HepG2 (cell line): Measurements from ENCODE around the gene AGXT. TPM values are rescaled to one million over a fixed set of nuclear protein-coding genes. Genes with fewer than 3 reads are reported as not detected.
A peak's percentile ranks its signal among the peaks of the same experiment; 100 is the strongest.

Source experiments
- EZH2 ChIP-seq: conservative IDR thresholded peaks from 2 replicates; pipeline ENCODE4 v1.6.1; 2012; ENCODE audit warnings: mild to moderate bottlenecking, low read depth, low read length, moderate library complexity
- GPN1 ChIP-seq: sonication (generic); formaldehyde crosslinking; IDR thresholded peaks from 2 replicates; pipeline ENCODE4 v1.5.1; 2020; ENCODE audit warnings: missing genetic modification reagents, borderline replicate concordance
- JARID2 ChIP-seq: sonication (generic); formaldehyde crosslinking; IDR thresholded peaks from 2 replicates; pipeline ENCODE4 v1.8.1; 2023; ENCODE audit warnings: missing genetic modification reagents, inconsistent platforms; ENCODE audit not compliant: insufficient replicate concordance
- MAF1 ChIP-seq: sonication (generic); formaldehyde crosslinking; IDR thresholded peaks from 2 replicates; pipeline ENCODE4 v1.5.0; 2020; ENCODE audit warnings: missing genetic modification reagents, borderline replicate concordance
- MLLT10 ChIP-seq: sonication (generic); formaldehyde crosslinking; IDR thresholded peaks from 2 replicates; pipeline ENCODE4 v1.4.0; 2020; ENCODE audit warnings: missing genetic modification reagents
- MYNN ChIP-seq: sonication (generic); formaldehyde crosslinking; IDR thresholded peaks from 2 replicates; pipeline ENCODE4 v1.4.0; 2020; ENCODE audit warnings: mild to moderate bottlenecking, low read depth, missing genetic modification reagents
- RAD51 ChIP-seq: fragments of 450-650 bp; IDR thresholded peaks from 2 replicates; pipeline ENCODE4 v1.6.1; 2016; ENCODE audit warnings: borderline replicate concordance
- ZNF12 ChIP-seq: sonication (generic); formaldehyde crosslinking; IDR thresholded peaks from 2 replicates; pipeline ENCODE4 v1.5.0; 2020; ENCODE audit warnings: missing genetic modification reagents
- ZNF260 ChIP-seq: sonication (generic); formaldehyde crosslinking; IDR thresholded peaks from 2 replicates; pipeline ENCODE4 v1.4.0; 2020; ENCODE audit warnings: missing genetic modification reagents, low read depth, mild to moderate bottlenecking, borderline replicate concordance
- ZNF30 ChIP-seq: sonication (generic); formaldehyde crosslinking; IDR thresholded peaks from 2 replicates; pipeline ENCODE4 v1.5.0; 2020; ENCODE audit warnings: mild to moderate bottlenecking, missing genetic modification reagents
- ZNF644 ChIP-seq: IDR thresholded peaks from 2 replicates; pipeline ENCODE4 v1.6.1; 2016; ENCODE audit warnings: low read depth
- ZNF737 ChIP-seq: sonication (generic); formaldehyde crosslinking; IDR thresholded peaks from 2 replicates; pipeline ENCODE4 v1.5.0; 2020; ENCODE audit warnings: missing genetic modification reagents, mild to moderate bottlenecking, borderline replicate concordance
- ZNF766 ChIP-seq: sonication (generic); formaldehyde crosslinking; IDR thresholded peaks from 2 replicates; pipeline ENCODE4 v1.5.0; 2020; ENCODE audit warnings: missing genetic modification reagents, borderline replicate concordance
- polyA plus RNA-seq, 8 experiments: library from polyadenylated mRNA; depleted of rRNA in 3 of 8; stranded (reverse) in 7 of 8; unstranded in 1 of 8; fragments of >200 nt; fragmentation: Illumina TruSeq in 4 of 8; extraction: Trizol in 4 of 8; gene quantifications; 2 replicates each; pipeline versions ENCODE4 v1.2.1 to v1.2.3, GENCODE V29; 2011 to 2016; ENCODE audit warnings: low read depth in 4 of 8, missing spikeins in 1 of 8, mixed read lengths in 1 of 8; ENCODE audit not compliant: insufficient read depth in 1 of 8
- total RNA-seq, 5 experiments: library from RNA; depleted of rRNA; stranded (reverse); fragments of >200 nt; fragmentation: Illumina TruSeq; extraction: Trizol; gene quantifications; 2 replicates each; pipeline ENCODE4 v1.2.3, GENCODE V29; 2016; ENCODE audit warnings: low read depth in 1 of 5
- TF ChIP-seq, protein P1 (sequence below): sonication (generic); formaldehyde crosslinking; IDR thresholded peaks from 2 replicates; pipeline ENCODE4 v1.4.0; 2020; ENCODE audit warnings: missing genetic modification reagents, borderline replicate concordance
- TF ChIP-seq, protein P2 (sequence below): sonication (generic); formaldehyde crosslinking; IDR thresholded peaks from 2 replicates; pipeline ENCODE4 v1.5.0; 2020; ENCODE audit warnings: missing genetic modification reagents
- TF ChIP-seq, protein P3 (sequence below): sonication (generic); formaldehyde crosslinking; IDR thresholded peaks from 2 replicates; pipeline ENCODE4 v1.4.0; 2020; ENCODE audit warnings: missing genetic modification reagents, mild to moderate bottlenecking, borderline replicate concordance
- TF ChIP-seq, protein P4 (sequence below), 2 experiments: sonication (generic) in 1 of 2; formaldehyde crosslinking in 1 of 2; IDR thresholded peaks; 2 replicates each; pipeline versions ENCODE4 v1.5.1 to v1.6.1; 2011 to 2020; ENCODE audit warnings: borderline replicate concordance in 1 of 2, low read depth in 1 of 2, low read length in 1 of 2, mild to moderate bottlenecking in 1 of 2, missing genetic modification reagents in 1 of 2, moderate library complexity in 1 of 2
- TF ChIP-seq, protein P5 (sequence below): sonication (generic); formaldehyde crosslinking; IDR thresholded peaks from 2 replicates; pipeline ENCODE4 v1.4.0; 2020; ENCODE audit warnings: missing genetic modification reagents

Gene AGXT
- total and polyA plus RNA-seq, 2 of the 13 experiments (the other 11 are each of a cell fraction or from before 2014, with no cell fraction given), result 41.9 to 96.1 TPM

DNA sequence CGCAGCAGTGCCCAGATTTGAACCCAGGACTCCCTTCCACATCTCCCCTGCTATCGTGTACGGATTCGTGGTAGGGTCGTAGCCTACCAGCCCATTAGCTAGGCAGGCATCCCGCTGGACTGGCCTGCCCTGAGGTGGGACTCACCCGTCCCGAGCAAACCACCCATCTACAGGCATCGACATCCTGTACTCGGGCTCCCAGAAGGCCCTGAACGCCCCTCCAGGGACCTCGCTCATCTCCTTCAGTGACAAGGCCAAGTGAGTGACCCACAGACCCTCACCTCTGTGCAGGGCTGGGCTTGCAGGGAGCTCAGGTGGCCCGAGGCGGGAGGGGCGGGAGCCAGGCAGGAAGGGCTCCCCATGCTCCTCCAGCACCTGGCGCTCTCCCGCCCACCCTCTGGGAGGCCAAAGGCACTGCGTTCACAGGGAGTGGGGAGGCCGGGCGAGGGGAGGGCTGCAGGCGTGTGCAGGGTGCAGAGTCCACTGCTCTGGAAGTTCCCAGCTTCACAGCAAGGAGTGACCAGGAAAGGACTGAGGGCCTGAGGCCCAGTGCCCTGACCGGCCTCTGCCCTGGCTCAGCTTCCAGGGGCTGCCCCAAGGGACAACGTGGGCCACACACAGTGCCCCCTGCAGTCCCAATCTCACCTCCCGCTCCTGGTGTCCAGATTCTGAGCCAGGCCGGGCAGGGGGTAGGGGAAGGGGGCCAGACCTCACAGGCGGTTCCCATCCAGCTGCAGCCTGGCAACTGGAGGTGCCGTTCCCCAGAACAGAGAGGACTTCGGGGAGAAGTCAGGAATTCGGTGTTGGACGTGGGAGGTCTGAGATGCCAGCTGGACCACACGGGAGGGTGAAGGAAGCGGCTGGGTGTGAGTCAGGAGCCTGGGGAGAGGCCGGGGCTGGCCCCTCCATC, 5.4 kb downstream of the AGXT start (continued):
- TF ChIP-seq, protein P1, sequence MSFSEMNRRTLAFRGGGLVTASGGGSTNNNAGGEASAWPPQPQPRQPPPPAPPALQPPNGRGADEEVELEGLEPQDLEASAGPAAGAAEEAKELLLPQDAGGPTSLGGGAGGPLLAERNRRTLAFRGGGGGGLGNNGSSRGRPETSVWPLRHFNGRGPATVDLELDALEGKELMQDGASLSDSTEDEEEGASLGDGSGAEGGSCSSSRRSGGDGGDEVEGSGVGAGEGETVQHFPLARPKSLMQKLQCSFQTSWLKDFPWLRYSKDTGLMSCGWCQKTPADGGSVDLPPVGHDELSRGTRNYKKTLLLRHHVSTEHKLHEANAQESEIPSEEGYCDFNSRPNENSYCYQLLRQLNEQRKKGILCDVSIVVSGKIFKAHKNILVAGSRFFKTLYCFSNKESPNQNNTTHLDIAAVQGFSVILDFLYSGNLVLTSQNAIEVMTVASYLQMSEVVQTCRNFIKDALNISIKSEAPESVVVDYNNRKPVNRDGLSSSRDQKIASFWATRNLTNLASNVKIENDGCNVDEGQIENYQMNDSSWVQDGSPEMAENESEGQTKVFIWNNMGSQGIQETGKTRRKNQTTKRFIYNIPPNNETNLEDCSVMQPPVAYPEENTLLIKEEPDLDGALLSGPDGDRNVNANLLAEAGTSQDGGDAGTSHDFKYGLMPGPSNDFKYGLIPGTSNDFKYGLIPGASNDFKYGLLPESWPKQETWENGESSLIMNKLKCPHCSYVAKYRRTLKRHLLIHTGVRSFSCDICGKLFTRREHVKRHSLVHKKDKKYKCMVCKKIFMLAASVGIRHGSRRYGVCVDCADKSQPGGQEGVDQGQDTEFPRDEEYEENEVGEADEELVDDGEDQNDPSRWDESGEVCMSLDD (CRISPR knock-in tag), result no peak
- TF ChIP-seq MLLT10 (CRISPR knock-in tag), result no peak
- no peak for TF ChIP-seq ZNF30 (CRISPR knock-in tag)
- no peak for TF ChIP-seq ZNF766 (CRISPR knock-in tag)
- TF ChIP-seq JARID2 (CRISPR knock-in tag), result no peak
- no peak for TF ChIP-seq ZNF12 (CRISPR knock-in tag)
- TF ChIP-seq, protein P2, sequence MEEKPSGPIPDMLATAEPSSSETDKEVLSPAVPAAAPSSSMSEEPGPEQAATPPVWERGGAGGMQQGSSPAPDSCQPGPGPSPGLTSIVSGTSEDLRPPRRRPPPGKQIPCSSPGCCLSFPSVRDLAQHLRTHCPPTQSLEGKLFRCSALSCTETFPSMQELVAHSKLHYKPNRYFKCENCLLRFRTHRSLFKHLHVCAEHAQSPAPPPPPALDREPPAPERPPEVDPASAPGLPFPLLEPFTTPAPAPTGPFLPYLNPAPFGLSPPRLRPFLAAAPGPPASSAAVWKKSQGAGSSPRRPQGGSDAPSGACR, result peak; percentile 99
- TF ChIP-seq RAD51, result no peak
- TF ChIP-seq, protein P3, sequence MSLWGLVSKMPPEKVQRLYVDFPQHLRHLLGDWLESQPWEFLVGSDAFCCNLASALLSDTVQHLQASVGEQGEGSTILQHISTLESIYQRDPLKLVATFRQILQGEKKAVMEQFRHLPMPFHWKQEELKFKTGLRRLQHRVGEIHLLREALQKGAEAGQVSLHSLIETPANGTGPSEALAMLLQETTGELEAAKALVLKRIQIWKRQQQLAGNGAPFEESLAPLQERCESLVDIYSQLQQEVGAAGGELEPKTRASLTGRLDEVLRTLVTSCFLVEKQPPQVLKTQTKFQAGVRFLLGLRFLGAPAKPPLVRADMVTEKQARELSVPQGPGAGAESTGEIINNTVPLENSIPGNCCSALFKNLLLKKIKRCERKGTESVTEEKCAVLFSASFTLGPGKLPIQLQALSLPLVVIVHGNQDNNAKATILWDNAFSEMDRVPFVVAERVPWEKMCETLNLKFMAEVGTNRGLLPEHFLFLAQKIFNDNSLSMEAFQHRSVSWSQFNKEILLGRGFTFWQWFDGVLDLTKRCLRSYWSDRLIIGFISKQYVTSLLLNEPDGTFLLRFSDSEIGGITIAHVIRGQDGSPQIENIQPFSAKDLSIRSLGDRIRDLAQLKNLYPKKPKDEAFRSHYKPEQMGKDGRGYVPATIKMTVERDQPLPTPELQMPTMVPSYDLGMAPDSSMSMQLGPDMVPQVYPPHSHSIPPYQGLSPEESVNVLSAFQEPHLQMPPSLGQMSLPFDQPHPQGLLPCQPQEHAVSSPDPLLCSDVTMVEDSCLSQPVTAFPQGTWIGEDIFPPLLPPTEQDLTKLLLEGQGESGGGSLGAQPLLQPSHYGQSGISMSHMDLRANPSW (CRISPR knock-in tag), result peak; percentile 97; the same call in 1 of the 2 replicates
- TF ChIP-seq ZNF737 (CRISPR knock-in tag), result no peak
- no peak for TF ChIP-seq ZNF260 (CRISPR knock-in tag)
- TF ChIP-seq ZNF644 (CRISPR knock-in tag), result peak; percentile 70
- 0 out of 2 replicates have a peak, but pooled peaks have one; percentile 5 for TF ChIP-seq MYNN (CRISPR knock-in tag)
- TF ChIP-seq EZH2, result no peak
- TF ChIP-seq, protein P4, sequence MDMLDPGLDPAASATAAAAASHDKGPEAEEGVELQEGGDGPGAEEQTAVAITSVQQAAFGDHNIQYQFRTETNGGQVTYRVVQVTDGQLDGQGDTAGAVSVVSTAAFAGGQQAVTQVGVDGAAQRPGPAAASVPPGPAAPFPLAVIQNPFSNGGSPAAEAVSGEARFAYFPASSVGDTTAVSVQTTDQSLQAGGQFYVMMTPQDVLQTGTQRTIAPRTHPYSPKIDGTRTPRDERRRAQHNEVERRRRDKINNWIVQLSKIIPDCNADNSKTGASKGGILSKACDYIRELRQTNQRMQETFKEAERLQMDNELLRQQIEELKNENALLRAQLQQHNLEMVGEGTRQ (IDR thresholded peaks at IDR 0.05; ENCODE audit: low read depth, low read length), result no peak
- TF ChIP-seq, protein P4 (CRISPR knock-in tag; IDR thresholded peaks at IDR 0.05; ENCODE audit: borderline replicate concordance), result no peak
- peak; percentile 22; the same call in 1 of the 2 replicates for TF ChIP-seq MAF1 (CRISPR knock-in tag)
- TF ChIP-seq, protein P5, sequence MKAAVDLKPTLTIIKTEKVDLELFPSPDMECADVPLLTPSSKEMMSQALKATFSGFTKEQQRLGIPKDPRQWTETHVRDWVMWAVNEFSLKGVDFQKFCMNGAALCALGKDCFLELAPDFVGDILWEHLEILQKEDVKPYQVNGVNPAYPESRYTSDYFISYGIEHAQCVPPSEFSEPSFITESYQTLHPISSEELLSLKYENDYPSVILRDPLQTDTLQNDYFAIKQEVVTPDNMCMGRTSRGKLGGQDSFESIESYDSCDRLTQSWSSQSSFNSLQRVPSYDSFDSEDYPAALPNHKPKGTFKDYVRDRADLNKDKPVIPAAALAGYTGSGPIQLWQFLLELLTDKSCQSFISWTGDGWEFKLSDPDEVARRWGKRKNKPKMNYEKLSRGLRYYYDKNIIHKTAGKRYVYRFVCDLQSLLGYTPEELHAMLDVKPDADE, result no peak
- no peak for TF ChIP-seq GPN1 (CRISPR knock-in tag)
